Measurements from ENCODE around the gene TFPI. TPM values are rescaled to one million over a fixed set of nuclear protein-coding genes. Genes with fewer than 3 reads are reported as not detected.
"Not testable (repeated sequence)": the region's sequence is repeated elsewhere in the genome, so short reads cannot be mapped to it uniquely, and the experiment has no call there.

Gene TFPI
- total and polyA plus RNA-seq, 3 donors from 2014 or later = 10.5 to 13.5 (median 10.5) TPM

DNA sequence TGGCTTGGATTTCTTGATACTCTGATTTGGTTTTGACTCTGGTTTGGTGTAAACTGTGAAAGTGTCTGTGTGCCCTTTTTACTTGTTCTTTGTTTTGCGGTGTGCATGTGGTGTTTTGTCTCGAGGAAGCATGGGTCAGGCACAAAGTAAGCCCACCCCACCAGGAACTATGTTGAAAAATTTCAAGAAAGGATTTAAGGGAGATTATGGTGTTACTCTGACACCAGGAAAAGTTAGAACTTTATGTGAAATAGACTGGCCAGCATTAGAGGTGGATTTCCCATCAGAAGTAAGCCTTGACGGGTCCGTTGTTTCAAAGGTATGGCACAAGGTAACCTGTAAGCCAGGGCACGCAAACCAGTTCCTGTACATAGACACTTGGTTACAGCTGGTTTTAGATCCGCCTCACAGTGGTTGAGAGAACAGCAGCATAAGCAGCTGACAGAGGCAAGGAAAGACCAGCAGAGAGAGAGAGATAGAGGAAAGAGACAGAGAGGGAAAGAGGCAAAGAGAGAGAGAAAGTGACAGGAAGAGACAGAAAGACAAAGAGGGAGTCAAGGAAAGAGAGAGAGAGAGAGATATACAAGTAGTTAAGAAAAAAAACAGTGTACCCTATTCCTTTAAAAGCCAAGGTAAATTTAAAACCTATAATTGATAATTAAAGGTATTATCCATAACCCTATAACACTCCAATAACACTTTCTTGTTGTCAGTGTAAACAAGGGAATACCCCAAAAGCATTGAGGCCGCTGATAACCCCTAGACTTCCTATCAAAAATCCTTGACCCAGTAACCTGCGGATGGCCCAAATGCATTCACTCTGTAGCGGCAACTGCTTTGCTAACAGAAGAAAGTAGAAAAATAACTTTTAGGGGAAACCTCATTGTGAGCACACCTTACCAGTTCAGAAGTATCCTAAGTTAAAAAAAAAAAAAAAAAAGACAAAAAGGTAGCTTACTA is 42.6 kb downstream of the TFPI start:
- no peak for DNase-seq
- TF ChIP-seq CTCF (IDR thresholded peaks at IDR 0.05) = no peak
- no peak for TF ChIP-seq POLR2A (IDR thresholded peaks at IDR 0.05)
- Histone ChIP-seq H3K36me3 (ENCODE audit: low read depth, missing control alignments) (no peaks in the 10 kb centered on the region), H3K9me3 (no peaks in the 10 kb centered on the region), H3K4me3 (no peak overlapping the region), H3K27me3 (no peaks in the 10 kb centered on the region), H3K27ac (no peak overlapping the region), H3K4me1 (no peaks in the 10 kb centered on the region)
- intact Hi-C loops (cut with DNase I; ENCODE audit: low total_unique reads) = no loop called here
- WGBS, 2 donors = 82 to 86% methylated on average over 9 of the region's 9 CpGs

DNA sequence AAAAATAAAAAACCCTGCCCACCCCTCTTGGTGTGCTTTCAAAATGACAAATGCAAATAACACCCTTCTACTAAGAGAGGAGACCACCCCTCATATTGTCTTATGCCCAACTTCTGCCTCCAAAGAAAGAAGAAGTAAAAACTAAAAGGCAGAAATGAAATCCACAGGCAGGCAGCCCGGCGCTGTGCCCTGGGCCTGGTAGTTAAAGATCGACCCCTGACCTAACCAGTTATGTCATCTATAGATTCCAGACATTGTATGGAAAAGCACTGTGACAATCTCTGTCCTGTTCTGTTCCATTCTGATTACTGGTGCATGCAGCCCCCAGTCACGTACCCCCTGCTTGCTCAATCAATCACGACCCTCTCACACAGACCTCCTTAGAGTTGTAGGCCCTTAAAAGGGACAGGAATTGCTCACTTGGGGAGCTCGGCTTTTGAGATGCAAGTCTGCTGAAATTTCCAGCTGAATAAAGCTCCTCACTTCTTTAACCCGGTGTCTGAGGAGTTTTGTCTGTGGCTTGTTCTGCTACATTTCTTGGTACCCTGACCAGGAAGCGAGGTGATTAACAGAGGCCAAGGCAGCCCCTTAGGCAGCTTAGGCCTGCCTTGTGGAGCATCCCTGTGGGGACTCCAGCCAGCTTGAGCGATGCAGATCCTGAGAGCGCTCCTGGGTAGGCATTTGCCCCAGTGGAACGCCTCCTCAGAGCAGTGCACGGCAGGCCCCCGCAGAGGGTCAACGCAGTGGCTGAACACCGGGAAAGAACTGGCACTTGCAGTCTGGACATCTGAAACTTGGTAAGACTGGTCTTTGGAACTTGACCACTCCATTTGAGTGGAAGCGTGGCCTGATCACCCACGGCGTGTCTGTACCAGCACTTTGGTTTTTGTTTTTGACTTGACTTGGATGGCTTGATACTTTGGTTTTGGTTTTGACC is 43.5 kb downstream of the TFPI start:
- H3K4me1 ChIP-seq; H3K27ac ChIP-seq; H3K27me3 ChIP-seq; intact Hi-C loops (cut with DNase I; ENCODE audit: low total_unique reads); H3K4me3 ChIP-seq; H3K9me3 ChIP-seq; DNase-seq; H3K36me3 ChIP-seq (ENCODE audit: low read depth, missing control alignments): not testable (repeated sequence)
- WGBS, 2 donors = 85 to 88% methylated on average over 18 of the region's 18 CpGs

DNA sequence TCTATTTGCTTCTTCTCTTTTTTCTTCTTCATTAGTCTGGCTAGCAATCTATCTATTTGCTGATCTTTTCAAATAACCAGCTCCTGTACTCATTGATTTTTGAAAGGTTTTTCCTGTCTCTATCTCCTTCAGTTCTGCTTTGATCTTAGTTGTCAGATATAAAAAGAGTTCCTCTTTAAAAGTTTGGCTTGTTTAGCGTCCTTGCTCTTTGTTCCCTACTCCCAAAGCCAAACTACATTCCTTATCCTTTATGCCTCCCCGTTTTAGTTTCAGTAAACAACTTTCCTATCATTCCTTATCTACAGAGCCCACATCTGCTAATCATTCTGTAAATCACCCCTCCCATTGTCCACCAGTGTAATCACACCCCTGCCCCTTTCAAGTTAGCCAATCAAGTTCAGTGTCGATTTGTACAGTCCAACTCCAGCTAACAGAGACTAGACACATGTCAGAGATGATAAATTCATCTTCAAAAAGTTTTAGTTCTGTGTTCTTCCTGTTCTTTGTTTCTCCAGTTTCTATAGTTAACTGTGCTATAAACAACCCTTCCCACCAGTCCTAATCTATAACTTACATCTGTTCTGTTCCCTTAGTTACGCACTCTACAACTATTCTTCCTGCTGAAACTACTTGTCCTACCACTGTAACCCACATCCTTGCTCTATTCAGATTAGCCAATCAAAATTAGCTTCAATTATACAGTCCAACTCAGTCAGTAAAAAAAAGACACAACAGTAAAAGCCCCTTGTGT is 44.4 kb downstream of the TFPI start:
- Histone ChIP-seq H3K27ac (no peak overlapping the region), H3K9me3 (no peaks in the 10 kb centered on the region), H3K4me1 (no peaks in the 10 kb centered on the region), H3K4me3 (no peak overlapping the region), H3K27me3 (no peaks in the 10 kb centered on the region), H3K36me3 (ENCODE audit: low read depth, missing control alignments) (no peaks in the 10 kb centered on the region)
- intact Hi-C loops (cut with DNase I; ENCODE audit: low total_unique reads) = no loop called here
- WGBS, 2 donors = 54 to 59% methylated on average over 4 of the region's 4 CpGs
- no peak for DNase-seq
- no peak for TF ChIP-seq POLR2A (IDR thresholded peaks at IDR 0.05)
- TF ChIP-seq CTCF (IDR thresholded peaks at IDR 0.05) = no peak

DNA sequence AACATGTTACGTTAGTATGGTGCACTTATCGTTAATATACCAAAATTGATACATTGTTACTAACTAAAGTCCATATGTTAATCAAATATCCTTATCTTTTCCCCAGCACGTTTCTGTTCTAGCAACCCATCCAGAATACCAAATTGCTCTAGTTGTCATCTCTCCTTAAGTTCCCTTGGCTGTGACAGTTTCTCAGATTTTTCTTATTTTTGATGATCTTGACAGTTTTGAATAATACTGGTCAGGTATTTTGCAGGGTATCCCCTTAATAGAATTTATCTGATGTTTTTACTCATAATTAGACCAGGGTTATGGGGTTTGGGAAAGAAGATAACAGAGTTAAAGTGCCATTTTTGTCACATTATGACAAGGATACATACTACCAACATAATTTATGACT is 47.8 kb downstream of the TFPI start:
- Histone ChIP-seq H3K9me3 (no peaks in the 10 kb centered on the region), H3K36me3 (ENCODE audit: low read depth, missing control alignments) (no peaks in the 10 kb centered on the region), H3K27me3 (no peaks in the 10 kb centered on the region), H3K27ac (no peak overlapping the region), H3K4me1 (no peaks in the 10 kb centered on the region), H3K4me3 (no peak overlapping the region)
- DNase-seq = no peak
- TF ChIP-seq CTCF (IDR thresholded peaks at IDR 0.05) (no peak), POLR2A (IDR thresholded peaks at IDR 0.05) (no peak)
- intact Hi-C loops (cut with DNase I; ENCODE audit: low total_unique reads) = no loop called here
- 62 to 63% methylated on average over 3 of the region's 3 CpGs for WGBS, 2 donors
